OCI-LY1 (cell line): ENCODE results near the gene TEX14.
A peak's percentile ranks its signal among the peaks of the same experiment; 100 is the strongest.

Experiments
- H2AFZ ChIP-seq: fragments of 200-600 bp; sonication (generic), shearing (Covaris generic); 2 replicates; pipeline ENCODE4 v1.6.0; 2014; ENCODE audit warnings: antibody characterized with exemption, mild to moderate bottlenecking, low read length
- H3F3A ChIP-seq: fragments of 200-600 bp; sonication (generic), shearing (Covaris generic); 2 replicates; pipeline ENCODE4 v1.6.0; 2014; ENCODE audit warnings: mild to moderate bottlenecking, antibody characterized with exemption, low read length, moderate library complexity; ENCODE audit not compliant: insufficient read depth
- H3K27ac ChIP-seq: fragments of 200-600 bp; sonication (generic); 2 replicates; pipeline ENCODE4 v1.5.1; 2014; ENCODE audit warnings: low read length, mixed run types, mild to moderate bottlenecking, low read depth; ENCODE audit not compliant: poor library complexity, severe bottlenecking
- H3K27me3 ChIP-seq: fragments of 200-600 bp; sonication (generic); 2 replicates; pipeline ENCODE4 v1.6.0; 2014; ENCODE audit warnings: antibody characterized with exemption, mild to moderate bottlenecking, low read length, moderate library complexity; ENCODE audit not compliant: insufficient read depth
- H3K36me3 ChIP-seq: fragments of 200-600 bp; sonication (generic); 2 replicates; pipeline ENCODE4 v1.6.1; 2014; ENCODE audit warnings: mild to moderate bottlenecking, antibody characterized with exemption, low read length, moderate library complexity, mixed read lengths; ENCODE audit not compliant: insufficient read depth
- H3K4me1 ChIP-seq: fragments of 200-600 bp; sonication (generic); 2 replicates; pipeline ENCODE4 v1.5.1; 2014; ENCODE audit warnings: mild to moderate bottlenecking, low read length, moderate library complexity; ENCODE audit not compliant: insufficient read depth, severe bottlenecking
- H3K4me2 ChIP-seq: fragments of 200-600 bp; sonication (generic), shearing (Covaris generic); 2 replicates; pipeline ENCODE4 v1.6.1; 2014; ENCODE audit warnings: low read length
- H3K4me3 ChIP-seq: fragments of 200-600 bp; sonication (generic); 2 replicates; pipeline ENCODE4 v1.5.1; 2014; ENCODE audit warnings: low read length, low read depth, mild to moderate bottlenecking, mixed read lengths; ENCODE audit not compliant: poor library complexity, severe bottlenecking
- H3K79me2 ChIP-seq: fragments of 200-600 bp; shearing (Covaris generic); 2 replicates; pipeline ENCODE4 v1.6.1; 2016; ENCODE audit warnings: mixed run types, low read length, mixed read lengths; ENCODE audit not compliant: insufficient read depth
- H3K9ac ChIP-seq: fragments of 200-600 bp; sonication (generic), shearing (Covaris generic); 2 replicates; pipeline ENCODE4 v1.6.1; 2014; ENCODE audit warnings: mild to moderate bottlenecking, low read length, mixed read lengths
- H3K9me2 ChIP-seq: fragments of 200-600 bp; sonication (generic), shearing (Covaris generic); 2 replicates; pipeline ENCODE4 v1.6.1; 2014; ENCODE audit warnings: low read depth, mild to moderate bottlenecking, low read length, mixed read lengths
- H3K9me3 ChIP-seq: fragments of 200-600 bp; shearing (Covaris generic); 2 replicates; pipeline ENCODE4 v1.6.1; 2014; ENCODE audit warnings: low read length, mixed read lengths
- H4K20me1 ChIP-seq: fragments of 200-600 bp; sonication (generic), shearing (Covaris generic); 2 replicates; pipeline ENCODE4 v1.6.0; 2016; ENCODE audit warnings: mild to moderate bottlenecking, low read length; ENCODE audit not compliant: insufficient read depth
- EZH2 ChIP-seq: fragments of 200-600 bp; sonication (generic), shearing (Covaris generic); IDR thresholded peaks from 2 replicates; pipeline ENCODE4 v1.8.0; 2017; ENCODE audit warnings: borderline replicate concordance, mixed run types, mild to moderate bottlenecking, antibody characterized with exemption, low read length, moderate library complexity, mixed read lengths
- TF ChIP-seq, protein P1 (sequence below): fragments of 200-600 bp; sonication (generic), shearing (Covaris generic); IDR thresholded peaks from 2 replicates; pipeline ENCODE4 v1.5.1; 2017; ENCODE audit warnings: mild to moderate bottlenecking, antibody characterized with exemption, low read length, moderate library complexity, mixed read lengths

TEX14 gene

DNA sequence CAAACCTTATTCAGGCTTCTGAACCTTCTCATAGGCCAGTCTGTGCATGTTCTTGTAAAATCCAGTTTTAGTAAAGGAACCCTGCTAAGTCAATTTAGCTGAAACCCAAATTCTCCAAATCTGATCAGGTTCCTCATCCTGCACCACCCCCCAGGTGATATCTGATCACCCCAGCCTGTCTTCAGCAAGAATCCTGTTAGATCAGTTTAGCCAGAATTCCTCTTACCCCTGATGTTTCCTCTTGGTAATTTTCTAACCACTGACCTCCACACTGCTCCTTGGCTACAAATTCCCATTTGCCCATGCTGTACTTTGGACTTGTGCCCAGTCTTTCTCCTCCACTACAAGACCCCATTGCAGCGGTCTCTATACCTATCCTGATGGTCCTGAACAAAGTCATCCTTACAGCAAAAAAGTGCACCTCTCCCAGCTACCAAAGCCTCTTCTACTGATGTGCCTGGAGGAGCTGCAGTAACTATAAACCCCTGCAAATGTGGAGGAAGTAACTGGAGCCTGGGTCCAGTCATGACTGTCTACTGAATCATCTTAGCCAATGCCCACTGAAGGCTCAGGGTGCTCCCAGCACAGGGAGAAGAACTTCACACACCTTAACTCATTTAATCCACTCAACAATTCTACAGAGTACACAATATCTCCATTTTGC, 23.8 kb downstream of the TEX14 start:
- Histone ChIP-seq H3K79me2 (no peaks in the 10 kb centered on the region), H2AFZ (no peak overlapping the region), H3K4me1 (peaks cover 9% of the 10 kb centered on the region), H3K27ac (no peak overlapping the region), H3K27me3 (peaks cover 4% of the 10 kb centered on the region; the same call in 1 of the 2 replicates), H3K36me3 (no peaks in the 10 kb centered on the region), H3K9me3 (no peaks in the 10 kb centered on the region), H3K9me2 (no peaks in the 10 kb centered on the region), H3K9ac (no peak overlapping the region), H3F3A (peaks cover 2% of the 10 kb centered on the region; the same call in 1 of the 2 replicates), H4K20me1 (no peaks in the 10 kb centered on the region), H3K4me2 (no peak overlapping the region), H3K4me3 (no peak overlapping the region)
- no peak for TF ChIP-seq EZH2
- TF ChIP-seq, protein P1, sequence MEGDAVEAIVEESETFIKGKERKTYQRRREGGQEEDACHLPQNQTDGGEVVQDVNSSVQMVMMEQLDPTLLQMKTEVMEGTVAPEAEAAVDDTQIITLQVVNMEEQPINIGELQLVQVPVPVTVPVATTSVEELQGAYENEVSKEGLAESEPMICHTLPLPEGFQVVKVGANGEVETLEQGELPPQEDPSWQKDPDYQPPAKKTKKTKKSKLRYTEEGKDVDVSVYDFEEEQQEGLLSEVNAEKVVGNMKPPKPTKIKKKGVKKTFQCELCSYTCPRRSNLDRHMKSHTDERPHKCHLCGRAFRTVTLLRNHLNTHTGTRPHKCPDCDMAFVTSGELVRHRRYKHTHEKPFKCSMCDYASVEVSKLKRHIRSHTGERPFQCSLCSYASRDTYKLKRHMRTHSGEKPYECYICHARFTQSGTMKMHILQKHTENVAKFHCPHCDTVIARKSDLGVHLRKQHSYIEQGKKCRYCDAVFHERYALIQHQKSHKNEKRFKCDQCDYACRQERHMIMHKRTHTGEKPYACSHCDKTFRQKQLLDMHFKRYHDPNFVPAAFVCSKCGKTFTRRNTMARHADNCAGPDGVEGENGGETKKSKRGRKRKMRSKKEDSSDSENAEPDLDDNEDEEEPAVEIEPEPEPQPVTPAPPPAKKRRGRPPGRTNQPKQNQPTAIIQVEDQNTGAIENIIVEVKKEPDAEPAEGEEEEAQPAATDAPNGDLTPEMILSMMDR: no peak

DNA sequence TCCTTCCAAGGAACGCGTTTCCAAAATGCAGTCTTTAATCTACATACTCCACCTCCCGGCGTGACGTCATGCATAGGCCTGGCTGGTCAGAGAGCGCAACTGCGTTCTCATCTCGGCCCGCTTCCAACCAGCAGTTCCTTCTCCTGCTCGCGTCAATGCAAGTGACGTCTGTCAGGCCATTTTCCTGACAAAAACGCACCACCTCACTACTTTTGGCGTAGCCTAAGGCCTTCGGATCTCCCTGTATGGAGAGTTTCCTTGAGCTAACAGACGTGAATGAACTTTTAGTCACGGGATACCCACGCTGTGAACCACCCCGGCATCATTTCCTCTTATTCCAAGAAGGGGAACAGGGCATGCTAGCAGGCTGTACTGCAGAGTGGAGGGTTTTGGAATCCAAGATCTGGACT, 25.0 kb downstream of the TEX14 start:
- H2AFZ ChIP-seq: peak overlapping the region; percentile 7; the same call in 1 of the 2 replicates
- H3K4me2 ChIP-seq: peak overlapping the region; percentile 76
- no peaks in the 10 kb centered on the region for H4K20me1 ChIP-seq
- no peaks in the 10 kb centered on the region for H3K9me3 ChIP-seq
- H3K27me3 ChIP-seq: peaks cover 4% of the 10 kb centered on the region; the same call in 1 of the 2 replicates
- no peaks in the 10 kb centered on the region for H3K36me3 ChIP-seq
- H3K79me2 ChIP-seq: no peaks in the 10 kb centered on the region
- H3K27ac ChIP-seq: no peak overlapping the region
- H3F3A ChIP-seq: peaks cover 2% of the 10 kb centered on the region; the same call in 1 of the 2 replicates
- H3K4me3 ChIP-seq: peak overlapping the region; percentile 51
- no peaks in the 10 kb centered on the region for H3K9me2 ChIP-seq
- TF ChIP-seq, protein P1: no peak
- TF ChIP-seq EZH2: no peak
- H3K4me1 ChIP-seq: peaks cover 9% of the 10 kb centered on the region
- H3K9ac ChIP-seq: no peak overlapping the region; the same call in 1 of the 2 replicates

DNA sequence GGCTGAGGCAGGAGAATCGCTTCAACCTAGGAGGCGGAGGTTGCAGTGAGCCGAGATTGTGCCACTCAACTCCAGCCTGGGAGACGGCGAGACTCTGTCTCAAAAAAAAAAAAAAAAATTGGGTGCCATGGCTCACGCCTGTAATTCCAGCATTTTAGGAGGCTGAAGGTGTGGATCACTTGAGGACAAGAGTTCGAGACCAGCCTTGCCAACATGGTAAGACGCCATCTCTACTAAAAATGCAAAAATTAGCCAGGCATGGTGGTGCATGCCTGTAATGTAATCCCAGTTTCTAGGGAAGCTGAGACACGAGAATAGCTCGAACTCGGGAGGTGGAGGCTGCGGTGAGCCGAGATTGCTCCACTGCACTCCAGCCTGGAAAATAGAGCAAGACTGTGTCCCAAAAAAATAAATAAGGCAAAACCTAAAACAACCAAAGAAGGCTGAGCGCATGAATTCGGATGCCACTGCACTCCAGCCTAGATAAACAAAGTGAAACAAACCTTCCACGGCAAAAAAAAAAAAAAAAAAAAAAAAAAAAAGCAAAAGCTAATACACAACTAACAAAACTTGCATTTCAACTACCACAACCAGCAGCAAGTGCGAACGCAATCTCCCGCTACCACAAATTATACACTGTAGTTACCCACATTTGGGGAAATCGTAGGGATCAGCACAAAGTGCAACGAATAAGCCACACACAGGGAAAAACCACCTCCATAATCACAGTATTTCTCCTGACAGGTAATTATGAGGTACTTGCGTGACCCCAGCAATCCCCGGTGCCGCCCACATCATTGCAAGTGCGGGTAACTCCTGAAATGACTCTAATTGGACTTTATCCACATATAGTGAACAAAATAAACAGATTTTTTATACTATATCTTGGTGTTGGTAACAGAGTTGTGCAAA, 25.6 kb downstream of the TEX14 start:
- H3K27me3 ChIP-seq: peaks cover 4% of the 10 kb centered on the region
- H3K36me3 ChIP-seq: no peaks in the 10 kb centered on the region
- H3K9ac ChIP-seq: no peak overlapping the region; the same call in 1 of the 2 replicates
- H3K9me3 ChIP-seq: no peaks in the 10 kb centered on the region
- H3K27ac ChIP-seq: no peak overlapping the region
- H3F3A ChIP-seq: peaks cover 2% of the 10 kb centered on the region; the same call in 1 of the 2 replicates
- H2AFZ ChIP-seq: no peak overlapping the region; the same call in 1 of the 2 replicates
- H3K4me1 ChIP-seq: peaks cover 9% of the 10 kb centered on the region
- H3K4me2 ChIP-seq: peak overlapping the region; percentile 76
- no peaks in the 10 kb centered on the region for H3K79me2 ChIP-seq
- H3K4me3 ChIP-seq: peak overlapping the region; percentile 51
- no peaks in the 10 kb centered on the region for H3K9me2 ChIP-seq
- no peak for TF ChIP-seq EZH2
- TF ChIP-seq, protein P1: no peak
- no peaks in the 10 kb centered on the region for H4K20me1 ChIP-seq
